Lower leg skin (tissue), 3 donors: ENCODE data around the gene GLS.

Experiments
- POLR2A ChIP-seq, 2 donors: fragments of 450-650 bp; IDR thresholded peaks; one replicate each; pipeline ENCODE4 v1.6.1; 2016 to 2017; ENCODE audit warnings: antibody characterized with exemption in 2 of 2, mild to moderate bottlenecking in 1 of 2, moderate library complexity in 1 of 2
- TF ChIP-seq, protein P1 (sequence below), 3 donors: fragments of 450-650 bp; IDR thresholded peaks; one replicate each; pipeline ENCODE4 v1.5.1; 2016; ENCODE audit warnings: antibody characterized with exemption in 3 of 3, mild to moderate bottlenecking in 3 of 3, moderate library complexity in 2 of 3

DNA sequence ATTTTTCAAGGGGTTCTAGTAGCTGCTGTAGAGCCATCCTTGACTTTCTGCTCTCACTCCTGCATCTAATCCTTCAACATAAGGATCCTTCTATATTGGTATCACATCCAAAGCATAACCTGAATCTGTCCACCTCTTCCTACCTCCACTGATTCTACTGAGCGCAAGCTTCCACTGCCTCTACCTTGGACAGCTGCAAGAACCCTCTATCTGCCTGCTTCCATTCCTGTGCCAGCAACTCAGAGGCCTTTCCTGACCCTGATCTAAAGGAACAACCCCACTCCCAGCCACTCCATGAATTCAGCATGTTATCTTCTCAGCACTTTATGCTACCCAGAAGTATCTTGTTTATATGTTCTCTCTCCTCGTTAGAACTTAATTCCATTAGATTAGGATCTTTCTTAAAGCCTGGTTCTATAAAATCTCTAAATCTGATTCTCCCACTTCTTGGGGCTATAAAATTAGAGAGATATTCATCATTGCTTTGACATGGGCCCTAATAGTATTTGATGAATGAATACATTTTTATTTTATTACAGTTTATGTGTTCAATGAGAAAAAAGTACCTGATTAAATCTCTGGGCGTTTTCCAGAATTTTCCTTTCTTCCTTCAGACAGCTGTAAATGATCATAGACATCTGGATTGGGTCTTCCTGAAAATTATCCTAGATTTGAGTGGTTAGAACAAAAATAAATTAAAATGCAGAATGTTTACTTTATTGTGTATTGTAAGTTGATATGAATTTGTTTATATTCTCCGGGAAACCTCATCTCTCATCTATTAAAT lies 126.6 kb downstream of the GLS start:
- TF ChIP-seq, protein P1, sequence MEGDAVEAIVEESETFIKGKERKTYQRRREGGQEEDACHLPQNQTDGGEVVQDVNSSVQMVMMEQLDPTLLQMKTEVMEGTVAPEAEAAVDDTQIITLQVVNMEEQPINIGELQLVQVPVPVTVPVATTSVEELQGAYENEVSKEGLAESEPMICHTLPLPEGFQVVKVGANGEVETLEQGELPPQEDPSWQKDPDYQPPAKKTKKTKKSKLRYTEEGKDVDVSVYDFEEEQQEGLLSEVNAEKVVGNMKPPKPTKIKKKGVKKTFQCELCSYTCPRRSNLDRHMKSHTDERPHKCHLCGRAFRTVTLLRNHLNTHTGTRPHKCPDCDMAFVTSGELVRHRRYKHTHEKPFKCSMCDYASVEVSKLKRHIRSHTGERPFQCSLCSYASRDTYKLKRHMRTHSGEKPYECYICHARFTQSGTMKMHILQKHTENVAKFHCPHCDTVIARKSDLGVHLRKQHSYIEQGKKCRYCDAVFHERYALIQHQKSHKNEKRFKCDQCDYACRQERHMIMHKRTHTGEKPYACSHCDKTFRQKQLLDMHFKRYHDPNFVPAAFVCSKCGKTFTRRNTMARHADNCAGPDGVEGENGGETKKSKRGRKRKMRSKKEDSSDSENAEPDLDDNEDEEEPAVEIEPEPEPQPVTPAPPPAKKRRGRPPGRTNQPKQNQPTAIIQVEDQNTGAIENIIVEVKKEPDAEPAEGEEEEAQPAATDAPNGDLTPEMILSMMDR (IDR thresholded peaks at IDR 0.05) = no peak
- no peak for TF ChIP-seq POLR2A (IDR thresholded peaks at IDR 0.05)
